ENCODE data around the gene DENND2A.

DNA sequence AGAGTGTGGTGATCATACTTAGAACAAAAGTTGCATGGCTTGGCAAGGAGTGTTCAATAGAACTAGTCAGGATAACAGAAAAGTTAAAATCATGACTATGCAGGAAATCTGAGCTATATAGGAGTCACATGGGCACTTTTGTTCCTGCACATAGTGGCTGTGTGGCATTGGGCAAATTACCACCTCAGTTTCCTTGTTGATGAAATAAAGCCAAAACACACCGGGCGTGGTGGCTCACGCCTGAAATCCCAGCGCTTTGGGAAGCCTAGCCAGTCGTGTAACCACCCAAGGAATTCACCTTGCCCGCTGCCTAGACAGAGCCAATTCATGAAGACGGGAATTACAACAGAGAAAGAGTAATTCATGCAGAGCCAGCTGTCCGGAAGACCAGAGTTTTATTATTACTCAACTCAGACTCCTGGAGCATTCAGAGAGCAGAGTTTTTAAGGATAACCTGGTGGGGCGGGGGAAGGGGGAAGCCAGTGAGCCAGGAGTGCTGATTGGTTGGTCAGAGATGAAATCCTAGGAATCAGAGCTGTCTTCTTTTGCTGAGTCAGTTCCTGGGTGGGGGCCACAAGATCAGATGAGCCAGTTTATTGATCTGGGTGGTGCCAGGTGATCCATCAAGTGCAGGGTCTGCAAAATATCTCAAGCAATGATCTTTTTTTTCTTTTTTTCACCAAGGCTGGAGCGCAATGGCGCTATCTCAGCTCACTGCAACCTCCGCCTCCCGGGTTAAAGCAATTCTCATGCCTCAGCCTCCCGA lies 154.9 kb downstream of the DENND2A start:
- TF ChIP-seq, protein P1, sequence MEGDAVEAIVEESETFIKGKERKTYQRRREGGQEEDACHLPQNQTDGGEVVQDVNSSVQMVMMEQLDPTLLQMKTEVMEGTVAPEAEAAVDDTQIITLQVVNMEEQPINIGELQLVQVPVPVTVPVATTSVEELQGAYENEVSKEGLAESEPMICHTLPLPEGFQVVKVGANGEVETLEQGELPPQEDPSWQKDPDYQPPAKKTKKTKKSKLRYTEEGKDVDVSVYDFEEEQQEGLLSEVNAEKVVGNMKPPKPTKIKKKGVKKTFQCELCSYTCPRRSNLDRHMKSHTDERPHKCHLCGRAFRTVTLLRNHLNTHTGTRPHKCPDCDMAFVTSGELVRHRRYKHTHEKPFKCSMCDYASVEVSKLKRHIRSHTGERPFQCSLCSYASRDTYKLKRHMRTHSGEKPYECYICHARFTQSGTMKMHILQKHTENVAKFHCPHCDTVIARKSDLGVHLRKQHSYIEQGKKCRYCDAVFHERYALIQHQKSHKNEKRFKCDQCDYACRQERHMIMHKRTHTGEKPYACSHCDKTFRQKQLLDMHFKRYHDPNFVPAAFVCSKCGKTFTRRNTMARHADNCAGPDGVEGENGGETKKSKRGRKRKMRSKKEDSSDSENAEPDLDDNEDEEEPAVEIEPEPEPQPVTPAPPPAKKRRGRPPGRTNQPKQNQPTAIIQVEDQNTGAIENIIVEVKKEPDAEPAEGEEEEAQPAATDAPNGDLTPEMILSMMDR (IDR thresholded peaks at IDR 0.05; ENCODE audit: low read length), result no peak
- TF ChIP-seq EZH2 (IDR thresholded peaks at IDR 0.05; ENCODE audit: borderline replicate concordance, low read length), result no peak

Measured in OCI-LY1 (cell line).